Uterus (tissue), 4 donors: ENCODE data around the gene SHROOM4. TPM values are rescaled to one million over a fixed set of nuclear protein-coding genes. Genes with fewer than 3 reads are reported as not detected.

Source experiments
- DNase-seq, 2 donors: peaks; one replicate each; pipeline ENCODE4 v3.0.0-alpha.2; 2019 to 2020
- H3K27ac ChIP-seq, 2 donors: fragments of 200-600 bp; sonication (generic); 1 replicate in 1 of 2; 2 replicates in 1 of 2; pipeline ENCODE4 v1.5.1; 2016 to 2018
- H3K27me3 ChIP-seq, 2 donors: fragments of 200-600 bp; sonication (generic); one replicate each; pipeline ENCODE4 v1.5.1; 2018 to 2019; ENCODE audit warnings: control low read depth in 1 of 2
- H3K36me3 ChIP-seq, 2 donors: fragments of 200-600 bp; sonication (generic); one replicate each; pipeline ENCODE4 v1.5.1; 2019; ENCODE audit warnings: control low read depth in 1 of 2
- H3K4me1 ChIP-seq, 2 donors: fragments of 200-600 bp; sonication (generic); one replicate each; pipeline ENCODE4 v1.5.1; 2018 to 2019; ENCODE audit warnings: control low read depth in 1 of 2
- H3K4me3 ChIP-seq, 2 donors: fragments of 200-600 bp; sonication (generic); 1 replicate in 1 of 2; 2 replicates in 1 of 2; pipeline ENCODE4 v1.5.1; 2018 to 2019; ENCODE audit warnings: mild to moderate bottlenecking in 1 of 2
- H3K9me3 ChIP-seq, 2 donors: fragments of 200-600 bp; sonication (generic); one replicate each; pipeline ENCODE4 v1.5.1; 2019; ENCODE audit warnings: control low read depth in 1 of 2
- CTCF ChIP-seq, 4 experiments: fragments of 200-600 bp in 2 of 4; fragments of 450-650 bp in 2 of 4; sonication (generic) in 2 of 4; IDR thresholded peaks; one replicate each; pipeline ENCODE4 v1.5.1; 2016 to 2019; ENCODE audit warnings: antibody characterized with exemption in 4 of 4, mild to moderate bottlenecking in 2 of 4, moderate library complexity in 1 of 4
- POLR2A ChIP-seq, 2 donors: fragments of 450-650 bp; IDR thresholded peaks; one replicate each; pipeline ENCODE4 v1.6.1; 2016; ENCODE audit warnings: antibody characterized with exemption in 2 of 2, mild to moderate bottlenecking in 1 of 2, moderate library complexity in 1 of 2
- intact Hi-C: fragments of 100-400 bp; cut with DNase I; formaldehyde crosslinking; loops from one replicate; pipeline ENCODE4 v1.15.1; 2023; ENCODE audit warnings: low total_unique reads
- small RNA-seq: library from RNA; depleted of rRNA; stranded (forward); fragments of <200 nt; gene quantifications from one replicate; pipeline ENCODE3, GENCODE V24; 2016
- total RNA-seq, 4 donors: library from RNA; depleted of rRNA in 3 of 4; stranded (reverse); fragments of >200 nt in 3 of 4; gene quantifications; one replicate each; pipeline versions ENCODE4 v1.1.0 to v1.2.4, GENCODE V29; 2014 to 2023
- donor health status: DM: yes; HTN: yes; CAD: no.

Gene SHROOM4
- total RNA-seq, 4 donors from 2014 or later = 9.7 to 18.8 (median 12.5) TPM

GRCh38 chrX:50577326-50577725 lies 236.7 kb downstream of the SHROOM4 start:
- Histone ChIP-seq H3K4me3 (no peak overlapping the region), H3K27ac (no peak overlapping the region), H3K4me1 (no peaks in the 10 kb centered on the region), H3K9me3 (no peaks in the 10 kb centered on the region), H3K36me3 (no peaks in the 10 kb centered on the region), H3K27me3 (no peaks in the 10 kb centered on the region)
- DNase-seq = no peak
- intact Hi-C loops = no loop called here
- TF ChIP-seq CTCF (IDR thresholded peaks at IDR 0.05) (no peak), POLR2A (IDR thresholded peaks at IDR 0.05) (no peak)

DNA sequence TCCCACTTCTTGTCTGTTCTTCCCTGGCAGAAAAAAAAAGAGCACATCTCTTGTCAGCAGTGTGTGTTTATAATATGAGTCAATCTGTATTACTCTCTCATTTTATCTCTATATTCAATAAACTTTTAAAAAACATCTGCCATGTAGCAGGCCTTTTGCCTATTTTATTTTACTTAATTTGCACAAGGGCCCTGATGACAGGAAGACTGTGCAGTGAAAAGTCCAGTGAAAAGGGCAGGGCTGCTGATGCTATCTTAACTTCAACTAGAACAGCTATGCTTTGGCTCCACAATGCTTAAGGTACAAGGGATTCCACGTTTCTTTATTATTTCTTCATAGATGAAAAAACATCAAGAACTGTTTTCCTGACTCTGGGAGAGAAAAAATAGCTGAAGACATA lies 246.4 kb downstream of the SHROOM4 start:
- intact Hi-C loops = no loop called here
- Histone ChIP-seq H3K27me3 (no peaks in the 10 kb centered on the region), H3K36me3 (no peaks in the 10 kb centered on the region), H3K4me3 (no peak overlapping the region), H3K9me3 (no peaks in the 10 kb centered on the region), H3K27ac (no peak overlapping the region), H3K4me1 (no peaks in the 10 kb centered on the region)
- TF ChIP-seq CTCF (IDR thresholded peaks at IDR 0.05) (no peak), POLR2A (IDR thresholded peaks at IDR 0.05) (no peak)
- no peak for DNase-seq

DNA sequence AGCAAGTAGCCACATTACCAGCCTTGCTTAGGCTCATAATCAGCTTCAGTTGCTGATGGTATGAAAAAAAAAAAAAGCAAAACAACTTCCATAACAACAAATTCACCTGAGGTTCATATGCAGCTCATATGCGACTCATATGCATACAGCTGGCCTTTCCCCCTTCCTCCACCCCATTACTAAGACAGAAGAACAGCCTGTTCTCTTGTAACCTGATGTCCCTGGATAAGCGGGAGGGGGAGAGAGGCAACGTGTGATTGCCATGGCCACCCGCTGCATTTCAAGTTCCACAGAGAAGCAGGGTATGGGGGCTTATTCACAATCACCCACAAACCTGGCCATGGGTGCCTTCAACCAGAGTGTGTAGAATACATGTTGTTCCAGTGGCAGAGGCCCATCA lies 248.3 kb downstream of the SHROOM4 start:
- H3K27ac ChIP-seq = no peak overlapping the region
- no peak for DNase-seq
- intact Hi-C loops = no loop called here

More for the DNA sequence above, 248.3 kb downstream of the SHROOM4 start:
- no peak for TF ChIP-seq CTCF (IDR thresholded peaks at IDR 0.05)
- no peak for TF ChIP-seq POLR2A (IDR thresholded peaks at IDR 0.05)
- Histone ChIP-seq H3K4me3 (no peak overlapping the region), H3K4me1 (no peaks in the 10 kb centered on the region), H3K36me3 (no peaks in the 10 kb centered on the region), H3K27me3 (no peaks in the 10 kb centered on the region), H3K9me3 (no peaks in the 10 kb centered on the region)

Small RNA genes lying within 50 kb of the gene (small RNA-seq; reads per million reads assigned to genes)
- not detected for gene RNU6-935P

Other genes with a start within 250 kb of the SHROOM4 start
- gene BMP15, start 96.5 kb upstream of the SHROOM4 start, total RNA-seq = not detected